Lower leg skin (tissue), 4 donors: ENCODE measurements around the gene TVP23A. TPM values are rescaled to one million over a fixed set of nuclear protein-coding genes. Genes with fewer than 3 reads are reported as not detected.
A peak's percentile ranks its signal among the peaks of the same experiment; 100 is the strongest.

Experiments used
- DNase-seq, 2 donors: peaks; one replicate each; pipeline ENCODE4 v3.0.0-alpha.2; 2019; ENCODE audit warnings: low spot score in 2 of 2
- H3K4me3 ChIP-seq: fragments of 200-600 bp; sonication (generic); 2 replicates; pipeline ENCODE4 v1.5.1; 2017; ENCODE audit warnings: mild to moderate bottlenecking, low read depth; ENCODE audit not compliant: poor library complexity, severe bottlenecking
- CTCF ChIP-seq, 3 donors: fragments of 450-650 bp; IDR thresholded peaks; one replicate each; pipeline ENCODE4 v1.5.1; 2016; ENCODE audit warnings: antibody characterized with exemption in 3 of 3, mild to moderate bottlenecking in 3 of 3, moderate library complexity in 2 of 3
- POLR2A ChIP-seq, 2 donors: fragments of 450-650 bp; IDR thresholded peaks; one replicate each; pipeline ENCODE4 v1.6.1; 2016 to 2017; ENCODE audit warnings: antibody characterized with exemption in 2 of 2, mild to moderate bottlenecking in 1 of 2, moderate library complexity in 1 of 2
- WGBS, 2 donors: methylation state at CpG; one replicate each; pipeline ENCODE4 v1.1.5; 2018; 5-methylcytosine and 5-hydroxymethylcytosine counted together
- intact Hi-C: fragments of 100-400 bp; cut with DNase I; formaldehyde crosslinking; loops from one replicate; pipeline ENCODE4 v1.15.0; 2023; ENCODE audit warnings: low total_unique reads
- total RNA-seq, 4 donors: library from RNA; depleted of rRNA; stranded (reverse); fragments of >200 nt; gene quantifications; one replicate each; pipeline ENCODE4 v1.1.0, GENCODE V29; 2016

The TVP23A gene
- total RNA-seq, 4 donors from 2014 or later, result 0.19 TPM; not detected in 2

GRCh38 chr16:10740845-10741208 is 77.8 kb downstream of the TVP23A start:
- TF ChIP-seq POLR2A (IDR thresholded peaks at IDR 0.05) (no peak), CTCF (IDR thresholded peaks at IDR 0.05) (no peak)
- DNase-seq, result no peak
- no peak overlapping the region for H3K4me3 ChIP-seq
- 83 to 89% methylated on average over 2 of the region's 2 CpGs for WGBS, 2 donors
- intact Hi-C loops, result no loop called here

- peak in 1 of 2 donors; percentile 70 for DNase-seq
- no peak overlapping the region for H3K4me3 ChIP-seq
- intact Hi-C loops, result loop anchor here (5.0 kb wide), 1 partner anchor 228 kb away; no protein-coding TSS in a partner anchor
- 86 to 90% methylated on average over 10 of the region's 10 CpGs for WGBS, 2 donors
- TF ChIP-seq CTCF (IDR thresholded peaks at IDR 0.05) (no peak), POLR2A (IDR thresholded peaks at IDR 0.05) (no peak)
Measured at GRCh38 chr16:10740000-10740844, 78.4 kb downstream of the TVP23A start.

- DNase-seq, result peak; percentile 43 to 88
- intact Hi-C loops, result loop anchor here (5.0 kb wide), 1 partner anchor 226 kb away; no protein-coding TSS in a partner anchor
- TF ChIP-seq POLR2A (IDR thresholded peaks at IDR 0.05), result no peak
- TF ChIP-seq CTCF (IDR thresholded peaks at IDR 0.05), result no peak
- H3K4me3 ChIP-seq, result no peak overlapping the region
- WGBS, 2 donors, result 34 to 41% methylated on average over 12 of the region's 12 CpGs
Measured at GRCh38 chr16:10738231-10739077, 80.1 kb downstream of the TVP23A start.

- 26 to 29% methylated on average over 12 of the region's 12 CpGs for WGBS, 2 donors
- peak; percentile 67 to 86 for DNase-seq
- intact Hi-C loops, result loop anchor here (5.0 kb wide), 1 partner anchor 225 kb away; no protein-coding TSS in a partner anchor
- peak in 1 of 3 donors; percentile 76 for TF ChIP-seq CTCF (IDR thresholded peaks at IDR 0.05)
- TF ChIP-seq POLR2A (IDR thresholded peaks at IDR 0.05), result no peak
- no peak overlapping the region for H3K4me3 ChIP-seq
Measured at GRCh38 chr16:10737068-10737625, 81.4 kb downstream of the TVP23A start.

GRCh38 chr16:10731790-10732189 is 86.8 kb downstream of the TVP23A start:
- H3K4me3 ChIP-seq, result no peak overlapping the region
- WGBS, 2 donors, result 78 to 85% methylated on average over 7 of the region's 7 CpGs
- intact Hi-C loops, result no loop called here
- TF ChIP-seq POLR2A (IDR thresholded peaks at IDR 0.05), result no peak
- TF ChIP-seq CTCF (IDR thresholded peaks at IDR 0.05), result no peak
- no peak for DNase-seq
